Breast epithelium (tissue), 3 donors: Measurements from ENCODE around the gene FRMPD1.

ENCODE experiments used
- CTCF ChIP-seq, 3 donors: fragments of 450-650 bp; IDR thresholded peaks; one replicate each; pipeline ENCODE4 v1.5.1; 2016 to 2017; ENCODE audit warnings: antibody characterized with exemption in 3 of 3, mild to moderate bottlenecking in 3 of 3, moderate library complexity in 3 of 3
- POLR2A ChIP-seq: fragments of 450-650 bp; IDR thresholded peaks from one replicate; pipeline ENCODE4 v1.6.1; 2016; ENCODE audit warnings: antibody characterized with exemption, mild to moderate bottlenecking, moderate library complexity
- POLR2AphosphoS5 ChIP-seq, 3 donors: sonication (generic); formaldehyde crosslinking; IDR thresholded peaks; one replicate each; pipeline ENCODE4 v1.6.1; 2017; ENCODE audit warnings: antibody characterized with exemption in 3 of 3

GRCh38 chr9:37796232-37796631 is 145.5 kb downstream of the FRMPD1 start:
- TF ChIP-seq POLR2AphosphoS5 (IDR thresholded peaks at IDR 0.05) (no peak), POLR2A (no peak), CTCF (IDR thresholded peaks at IDR 0.05) (no peak)
